HG03103 (cell line): Measurements from ENCODE around the gene FBH1.
"Not testable (repeated sequence)": the region's sequence is repeated elsewhere in the genome, so short reads cannot be mapped to it uniquely, and the experiment has no call there.

Experiments used
- ATAC-seq: cut with Tn5 transposase; IDR thresholded peaks from one replicate; pipeline ENCODE4 v1.9.1; 2021; ENCODE audit warnings: low read depth; ENCODE audit not compliant: unreplicated experiment

Gene FBH1

GRCh38 chr10:5935628-5936027, 45.6 kb downstream of the FBH1 start:
- ATAC-seq = no peak

- ATAC-seq = no peak
Measured at GRCh38 chr10:5937016-5937415, 47.0 kb downstream of the FBH1 start.

GRCh38 chr10:5938291-5938690, 48.2 kb downstream of the FBH1 start:
- ATAC-seq = no peak

- ATAC-seq = no peak
Measured at GRCh38 chr10:5940807-5941218, 50.8 kb downstream of the FBH1 start.

DNA sequence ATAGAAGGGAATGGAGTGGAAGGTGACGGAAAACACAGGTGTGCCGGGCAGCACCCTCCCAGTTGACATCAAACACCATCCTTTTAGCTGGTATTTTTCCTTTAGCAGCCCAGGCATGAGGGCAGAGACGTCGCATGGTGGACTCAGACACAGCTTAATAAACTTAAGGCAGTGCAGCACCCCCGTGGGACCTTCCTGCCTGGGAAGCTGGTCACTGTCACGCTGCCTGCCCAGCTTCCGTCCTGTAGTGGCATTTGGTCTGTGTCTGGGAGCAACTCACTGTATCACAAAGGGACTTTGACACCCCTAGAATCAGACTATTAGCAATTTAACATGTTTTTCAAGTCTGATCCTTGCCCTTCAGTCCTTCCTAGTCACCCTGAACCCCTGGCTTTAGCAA, 51.5 kb downstream of the FBH1 start:
- no peak for ATAC-seq

- ATAC-seq = no peak
Measured at GRCh38 chr10:5942001-5942400, 52.0 kb downstream of the FBH1 start.

- ATAC-seq = no peak
Measured at GRCh38 chr10:5942474-5942873, 52.4 kb downstream of the FBH1 start.

GRCh38 chr10:5943536-5943935, 53.5 kb downstream of the FBH1 start:
- ATAC-seq = no peak

- ATAC-seq = no peak
Measured at GRCh38 chr10:5944389-5945189, 54.5 kb downstream of the FBH1 start.

DNA sequence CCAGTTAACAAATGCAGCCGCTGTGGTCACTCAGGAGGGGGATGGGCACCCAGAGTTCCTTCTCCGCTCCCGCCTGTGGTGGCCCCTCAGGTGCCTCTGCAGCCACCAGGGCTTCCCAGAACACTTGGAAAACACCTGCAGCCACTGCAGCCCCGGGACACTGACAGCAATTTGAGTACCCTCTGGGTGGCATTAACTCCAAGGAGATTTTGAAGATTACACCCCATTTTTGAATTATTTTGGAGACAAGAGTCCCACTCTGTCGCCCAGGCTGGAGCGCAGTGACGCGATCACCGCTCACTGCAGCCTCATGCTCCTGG, 55.1 kb downstream of the FBH1 start:
- no peak for ATAC-seq

DNA sequence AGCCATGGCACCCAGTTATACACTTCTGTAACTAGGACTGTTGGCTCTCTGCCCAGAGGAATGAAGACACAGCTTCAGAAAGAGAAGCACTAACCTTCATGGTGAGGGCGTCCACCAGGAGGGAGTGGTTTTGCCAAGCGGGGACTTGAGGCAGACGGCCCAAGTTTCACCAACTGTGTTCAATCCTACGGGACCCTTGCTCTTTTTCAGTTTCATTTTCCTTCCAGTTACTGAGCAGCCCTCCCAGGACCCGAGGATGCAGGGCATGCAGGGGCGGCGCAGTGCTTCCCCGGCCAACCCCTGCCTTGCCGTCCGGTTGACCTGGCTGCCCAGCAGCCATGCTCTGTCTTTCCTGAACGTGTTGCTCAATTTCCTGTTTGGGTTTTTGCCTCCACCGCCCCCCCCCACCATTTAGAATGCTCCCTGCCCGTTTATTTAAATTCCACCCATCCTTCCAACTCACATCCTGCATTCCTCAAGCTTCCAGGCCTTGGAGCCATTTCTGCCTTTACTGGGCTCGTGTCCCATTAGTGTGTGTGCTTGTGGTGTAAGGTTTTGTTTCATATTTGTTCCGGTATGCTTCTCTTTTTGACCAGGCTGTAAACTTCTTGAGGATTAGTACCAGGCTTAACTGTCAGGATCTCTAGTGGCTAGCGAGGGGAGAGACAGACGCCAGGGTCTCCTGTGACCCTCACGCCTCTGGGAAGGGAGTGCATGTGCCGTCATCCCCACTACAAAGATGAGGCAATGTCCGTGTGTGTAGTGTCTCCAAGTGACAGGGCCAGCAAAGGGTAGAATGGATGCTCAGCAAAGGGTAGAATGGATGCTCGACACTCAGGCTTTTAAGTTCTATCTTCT, 55.7 kb downstream of the FBH1 start:
- ATAC-seq = no peak

DNA sequence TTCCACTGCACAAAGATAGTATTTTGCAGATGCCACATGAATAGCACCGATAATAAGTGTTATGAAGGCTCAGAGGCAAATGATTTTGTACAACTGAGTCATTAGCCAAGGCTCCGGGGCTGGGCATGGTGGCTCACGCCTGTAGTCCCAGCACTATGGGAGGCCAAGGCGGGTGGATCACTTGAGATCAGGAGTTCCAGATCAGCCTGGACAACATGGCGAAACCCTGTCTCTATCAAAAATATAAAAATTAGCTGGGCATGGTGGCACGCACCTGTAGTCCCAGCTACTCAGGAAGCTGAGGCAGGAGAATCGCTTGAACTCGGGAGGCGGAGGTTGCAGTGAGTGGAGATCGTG, 56.4 kb downstream of the FBH1 start:
- ATAC-seq = not testable (repeated sequence)

GRCh38 chr10:5946786-5947185, 56.7 kb downstream of the FBH1 start:
- ATAC-seq = no peak

DNA sequence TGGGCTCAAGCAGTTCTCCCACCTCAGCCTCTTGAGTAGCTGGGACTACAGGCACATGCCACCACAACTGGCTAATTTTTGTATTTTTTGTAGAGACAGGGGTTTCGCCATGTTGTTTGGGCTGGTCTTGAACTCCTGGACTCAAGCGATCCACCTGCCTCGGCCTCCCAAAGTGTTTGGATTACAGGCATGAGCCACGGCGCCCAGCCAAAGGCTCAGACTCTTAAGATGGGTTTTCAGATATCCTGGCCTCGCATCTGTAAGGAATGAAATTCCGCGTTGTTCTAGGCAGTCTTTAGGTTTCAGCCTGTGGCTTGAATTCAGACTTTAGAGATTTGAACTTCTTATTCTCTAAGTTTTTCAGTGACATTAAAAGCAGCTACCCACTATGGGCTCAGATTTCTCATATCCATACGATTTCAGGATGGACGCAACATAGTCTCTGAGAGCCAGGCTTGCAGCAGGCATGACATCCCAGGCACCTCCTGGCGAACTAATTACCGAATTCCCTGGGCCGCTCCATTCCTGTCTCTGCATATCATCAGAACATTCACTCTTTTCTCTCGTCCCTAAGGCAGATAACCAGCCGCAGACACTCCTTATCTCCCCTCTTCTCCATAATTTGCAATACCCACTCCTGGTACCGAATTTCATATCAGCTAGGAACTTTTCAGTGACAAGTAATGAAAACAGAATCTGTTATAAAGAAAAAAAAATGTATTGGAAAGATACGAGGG, 57.6 kb downstream of the FBH1 start:
- ATAC-seq = no peak

DNA sequence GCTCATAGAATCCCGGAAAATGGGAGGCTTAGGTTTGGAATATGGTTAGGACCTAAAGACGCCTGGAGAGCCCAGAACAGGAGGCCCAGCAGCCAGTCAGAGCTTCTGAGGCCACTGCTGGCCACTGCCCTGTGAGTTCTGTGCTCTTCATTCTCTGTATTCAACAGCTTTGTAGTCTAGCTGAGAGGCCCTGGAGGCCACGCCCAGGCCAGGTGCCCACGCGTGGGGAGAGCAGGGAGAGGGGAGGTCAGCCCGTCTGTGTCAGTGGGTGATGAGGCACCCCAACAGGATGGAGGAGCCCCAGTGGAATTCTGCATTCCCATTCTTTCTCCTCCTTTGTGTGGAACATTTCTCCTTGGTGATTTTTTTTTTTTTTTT, 58.2 kb downstream of the FBH1 start:
- no peak for ATAC-seq

- no peak for ATAC-seq
Measured at GRCh38 chr10:5949009-5949759, 59.1 kb downstream of the FBH1 start.

DNA sequence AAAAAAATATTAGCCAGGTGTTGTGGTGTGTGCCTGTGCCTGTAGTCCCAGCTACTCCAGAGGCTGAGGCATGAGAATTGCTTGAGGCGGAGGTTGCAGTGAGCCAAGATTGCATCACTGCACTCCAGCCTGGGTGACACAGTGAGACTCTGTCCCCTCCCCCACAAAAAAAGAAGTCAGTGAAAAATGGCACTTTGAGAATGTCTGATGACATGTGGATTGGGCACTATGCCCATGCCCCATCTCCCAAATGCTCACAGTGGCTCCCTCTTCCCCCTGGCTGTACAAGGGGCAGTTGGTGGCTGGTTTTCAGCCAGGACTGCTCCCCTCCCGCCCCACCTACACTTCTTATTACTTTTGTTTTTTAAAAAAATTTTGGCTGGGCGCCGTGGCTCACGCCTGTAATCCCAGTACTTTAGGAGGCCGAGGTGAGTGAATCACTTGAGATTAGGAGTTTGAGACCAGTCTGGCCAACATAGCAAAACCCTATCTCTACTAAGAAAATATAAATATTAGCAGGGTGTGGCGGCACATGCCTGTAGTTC, 61.2 kb downstream of the FBH1 start:
- ATAC-seq = no peak

- no peak for ATAC-seq
Measured at GRCh38 chr10:5951721-5952407, 61.8 kb downstream of the FBH1 start.

- ATAC-seq = no peak
Measured at GRCh38 chr10:5952731-5953385, 62.8 kb downstream of the FBH1 start.
